ENCODE measurements around the gene ACTL7B. TPM values are rescaled to one million over a fixed set of nuclear protein-coding genes. Genes with fewer than 3 reads are reported as not detected.
A peak's percentile ranks its signal among the peaks of the same experiment; 100 is the strongest.

The ACTL7B gene
- total and polyA plus RNA-seq, 3 donors from 2014 or later = 72.6 to 162 (median 129) TPM

DNA sequence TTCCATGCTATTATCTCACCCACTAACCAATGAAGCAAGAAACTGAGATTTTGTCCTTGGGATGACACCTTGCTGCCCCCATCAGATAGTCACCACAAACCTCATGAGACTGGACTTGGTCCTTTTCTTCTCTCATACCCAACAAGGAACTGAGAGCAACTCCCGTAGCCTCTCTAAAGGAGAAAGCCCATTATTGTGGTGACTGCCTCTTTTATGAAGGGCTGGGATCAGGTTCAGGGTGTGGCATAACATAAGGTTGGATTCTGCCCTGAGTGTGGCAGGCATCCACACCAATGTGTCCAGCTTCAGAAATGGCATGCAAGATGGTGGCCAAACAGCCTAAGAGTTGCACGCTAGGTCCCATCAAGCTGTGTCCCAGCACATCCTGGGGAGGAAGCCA, 5.0 kb upstream of the ACTL7B start:
- Histone ChIP-seq H3K36me3 (ENCODE audit: low read depth, missing control alignments) (no peaks in the 10 kb centered on the region), H3K4me3 (no peak overlapping the region), H3K27me3 (no peaks in the 10 kb centered on the region), H3K9me3 (no peaks in the 10 kb centered on the region), H3K27ac (no peak overlapping the region), H3K4me1 (no peaks in the 10 kb centered on the region)
- intact Hi-C loops (cut with DNase I; ENCODE audit: low total_unique reads) = no loop called here
- no peak for TF ChIP-seq POLR2A (IDR thresholded peaks at IDR 0.05)
- TF ChIP-seq, protein P1, sequence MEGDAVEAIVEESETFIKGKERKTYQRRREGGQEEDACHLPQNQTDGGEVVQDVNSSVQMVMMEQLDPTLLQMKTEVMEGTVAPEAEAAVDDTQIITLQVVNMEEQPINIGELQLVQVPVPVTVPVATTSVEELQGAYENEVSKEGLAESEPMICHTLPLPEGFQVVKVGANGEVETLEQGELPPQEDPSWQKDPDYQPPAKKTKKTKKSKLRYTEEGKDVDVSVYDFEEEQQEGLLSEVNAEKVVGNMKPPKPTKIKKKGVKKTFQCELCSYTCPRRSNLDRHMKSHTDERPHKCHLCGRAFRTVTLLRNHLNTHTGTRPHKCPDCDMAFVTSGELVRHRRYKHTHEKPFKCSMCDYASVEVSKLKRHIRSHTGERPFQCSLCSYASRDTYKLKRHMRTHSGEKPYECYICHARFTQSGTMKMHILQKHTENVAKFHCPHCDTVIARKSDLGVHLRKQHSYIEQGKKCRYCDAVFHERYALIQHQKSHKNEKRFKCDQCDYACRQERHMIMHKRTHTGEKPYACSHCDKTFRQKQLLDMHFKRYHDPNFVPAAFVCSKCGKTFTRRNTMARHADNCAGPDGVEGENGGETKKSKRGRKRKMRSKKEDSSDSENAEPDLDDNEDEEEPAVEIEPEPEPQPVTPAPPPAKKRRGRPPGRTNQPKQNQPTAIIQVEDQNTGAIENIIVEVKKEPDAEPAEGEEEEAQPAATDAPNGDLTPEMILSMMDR (IDR thresholded peaks at IDR 0.05) = no peak
- DNase-seq = no peak
- 93 to 98% methylated on average over 2 of the region's 2 CpGs for WGBS, 2 donors

DNA sequence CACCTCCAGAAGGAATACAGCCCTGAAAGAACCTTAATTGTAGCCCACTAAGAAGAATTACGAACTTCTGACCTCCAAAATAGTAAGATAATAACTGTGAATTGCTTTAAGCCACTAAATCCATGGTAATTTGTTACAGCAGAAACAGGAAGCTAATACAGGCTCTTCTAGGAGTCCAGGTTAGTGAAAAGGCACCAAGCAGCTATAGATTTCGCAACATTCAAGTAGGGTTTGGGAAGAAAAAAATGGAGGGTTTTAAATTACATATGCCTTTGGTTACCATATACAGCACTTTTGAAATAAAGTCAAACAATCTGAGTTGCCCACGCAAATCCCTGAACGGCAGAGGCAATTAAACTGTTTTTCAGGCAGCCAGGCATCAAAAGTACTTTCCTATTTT, 4.6 kb upstream of the ACTL7B start:
- Histone ChIP-seq H3K4me3 (no peak overlapping the region), H3K9me3 (no peaks in the 10 kb centered on the region), H3K4me1 (no peaks in the 10 kb centered on the region), H3K36me3 (ENCODE audit: low read depth, missing control alignments) (no peaks in the 10 kb centered on the region), H3K27ac (no peak overlapping the region), H3K27me3 (no peaks in the 10 kb centered on the region)
- intact Hi-C loops (cut with DNase I; ENCODE audit: low total_unique reads) = no loop called here
- TF ChIP-seq POLR2A (IDR thresholded peaks at IDR 0.05) = no peak
- TF ChIP-seq, protein P1 (IDR thresholded peaks at IDR 0.05) = no peak
- DNase-seq = no peak
- WGBS, 2 donors = 91 to 94% methylated on average over 4 of the region's 4 CpGs

DNA sequence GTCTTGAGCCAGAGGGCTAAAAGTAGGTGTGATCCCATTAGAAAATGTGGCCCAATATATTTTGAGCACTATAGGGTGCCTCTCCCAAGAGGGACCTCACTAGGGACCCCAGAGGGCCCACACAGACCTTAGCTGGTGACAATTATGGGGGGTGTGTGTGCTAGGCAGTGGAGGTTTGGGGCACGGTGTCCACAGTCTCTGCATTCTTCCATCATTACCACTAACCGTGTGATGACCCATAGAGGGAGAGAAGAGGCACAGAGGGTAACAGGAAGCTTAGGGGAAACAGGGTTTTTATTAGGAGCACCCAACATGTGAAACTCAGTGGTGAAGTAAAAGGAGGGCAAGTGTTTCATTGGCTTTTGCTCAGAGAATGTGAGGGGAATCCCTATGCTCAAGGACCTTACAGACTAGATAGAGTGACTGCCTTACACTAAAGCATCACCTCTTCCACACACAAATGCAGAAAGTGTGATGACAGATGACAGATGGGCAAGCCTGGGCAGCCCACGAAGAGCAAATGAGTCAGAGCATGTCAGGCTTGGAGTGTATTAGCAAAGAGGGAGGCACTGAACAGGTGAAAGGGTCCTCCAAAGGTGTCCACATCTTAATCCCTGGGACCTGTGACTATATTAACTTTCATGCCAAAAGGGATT, 3.8 kb upstream of the ACTL7B start:
- TF ChIP-seq, protein P1 (IDR thresholded peaks at IDR 0.05) = no peak
- no peak for TF ChIP-seq POLR2A (IDR thresholded peaks at IDR 0.05)
- Histone ChIP-seq H3K27ac (no peak overlapping the region), H3K27me3 (no peaks in the 10 kb centered on the region), H3K9me3 (no peaks in the 10 kb centered on the region), H3K4me3 (no peak overlapping the region), H3K36me3 (ENCODE audit: low read depth, missing control alignments) (no peaks in the 10 kb centered on the region), H3K4me1 (no peaks in the 10 kb centered on the region)
- intact Hi-C loops (cut with DNase I; ENCODE audit: low total_unique reads) = no loop called here
- DNase-seq = no peak
- 87 to 93% methylated on average over 3 of the region's 3 CpGs for WGBS, 2 donors

DNA sequence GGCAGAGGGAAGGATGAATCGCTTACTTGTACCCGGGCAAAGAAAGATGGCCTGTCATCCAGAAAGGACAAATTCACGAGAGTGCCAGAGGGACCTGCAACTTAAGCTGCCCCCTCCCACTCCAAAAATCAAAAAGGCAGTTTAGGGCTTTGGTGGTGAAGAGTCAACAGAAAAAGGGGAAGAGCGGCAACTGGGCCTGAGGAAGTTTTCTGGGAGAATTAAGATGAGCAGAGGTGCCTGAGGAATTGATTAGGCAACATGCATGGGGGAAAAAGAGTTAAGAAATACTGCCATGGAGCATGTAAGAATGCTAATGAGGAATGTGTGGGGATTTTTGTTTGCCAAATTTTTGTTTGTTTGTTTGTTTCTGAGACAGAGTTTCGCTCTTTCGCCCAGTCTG, 1.8 kb upstream of the ACTL7B start:
- intact Hi-C loops (cut with DNase I; ENCODE audit: low total_unique reads) = no loop called here
- DNase-seq = no peak
- Histone ChIP-seq H3K27ac (no peak overlapping the region), H3K27me3 (no peaks in the 10 kb centered on the region), H3K4me3 (no peak overlapping the region), H3K9me3 (no peaks in the 10 kb centered on the region), H3K4me1 (no peaks in the 10 kb centered on the region), H3K36me3 (ENCODE audit: low read depth, missing control alignments) (no peaks in the 10 kb centered on the region)
- TF ChIP-seq, protein P1 (IDR thresholded peaks at IDR 0.05) = no peak
- TF ChIP-seq POLR2A (IDR thresholded peaks at IDR 0.05) = no peak
- WGBS, 2 donors = 89 to 91% methylated on average over 6 of the region's 6 CpGs

DNA sequence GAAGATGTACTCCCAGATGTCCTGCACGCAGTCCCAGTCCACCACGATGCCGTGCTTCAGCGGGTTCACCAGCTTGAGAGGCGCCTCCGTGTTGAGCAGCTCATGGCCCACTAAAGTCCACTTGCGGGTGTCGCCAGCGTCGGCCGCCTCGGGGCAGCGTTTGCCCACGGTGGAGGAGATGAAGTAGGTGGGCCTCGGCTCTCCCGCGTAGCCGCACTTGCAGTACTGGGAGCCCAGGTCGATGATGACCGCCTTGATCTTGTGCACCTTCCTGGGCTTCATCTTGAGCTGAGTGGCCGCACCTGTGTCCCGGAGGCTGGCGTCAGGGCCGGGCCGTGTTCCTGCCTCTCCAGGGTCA, 278 bp downstream of the ACTL7B start:
- 39 to 74% methylated on average over 6 to 25 of the region's 25 CpGs for WGBS, 2 donors
- H3K36me3 ChIP-seq (ENCODE audit: low read depth, missing control alignments) = no peaks in the 10 kb centered on the region
- no peak overlapping the region for H3K27ac ChIP-seq
- TF ChIP-seq, protein P1 (IDR thresholded peaks at IDR 0.05) = no peak
- no peak for TF ChIP-seq POLR2A (IDR thresholded peaks at IDR 0.05)
- no peaks in the 10 kb centered on the region for H3K4me1 ChIP-seq
- H3K27me3 ChIP-seq = no peaks in the 10 kb centered on the region
- DNase-seq = no peak
- intact Hi-C loops (cut with DNase I; ENCODE audit: low total_unique reads) = no loop called here
- H3K9me3 ChIP-seq = no peaks in the 10 kb centered on the region
- H3K4me3 ChIP-seq = peak overlapping the region; percentile 17 to 32

Measured in testis (tissue), 3 donors.